GM12801 (cell line): ENCODE measurements around the gene CHGA.

Experiments used
- CTCF ChIP-seq: IDR thresholded peaks from one replicate; pipeline ENCODE4 v1.5.1; 2011; ENCODE audit warnings: control low read depth; ENCODE audit not compliant: insufficient read length; ENCODE audit errors: extremely low read depth

The CHGA gene

GRCh38 chr14:92885279-92886061 lies 37.5 kb upstream of the CHGA start:
- no peak for TF ChIP-seq CTCF

- TF ChIP-seq CTCF, result no peak
Observed at GRCh38 chr14:92886337-92886736, 36.6 kb upstream of the CHGA start.

GRCh38 chr14:92887157-92887556 lies 35.8 kb upstream of the CHGA start:
- no peak for TF ChIP-seq CTCF

- no peak for TF ChIP-seq CTCF
Observed at GRCh38 chr14:92888896-92889295, 34.1 kb upstream of the CHGA start.

- TF ChIP-seq CTCF, result no peak
Observed at GRCh38 chr14:92890830-92891588, 31.9 kb upstream of the CHGA start.

- TF ChIP-seq CTCF, result no peak
Observed at GRCh38 chr14:92892589-92892988, 30.4 kb upstream of the CHGA start.

- TF ChIP-seq CTCF, result no peak
Observed at GRCh38 chr14:92895352-92895878, 27.5 kb upstream of the CHGA start.
